Lower leg skin (tissue), 3 donors: ENCODE data around the gene NCAPG.

Experiments
- CTCF ChIP-seq, 3 donors: fragments of 450-650 bp; IDR thresholded peaks; one replicate each; pipeline ENCODE4 v1.5.1; 2016; ENCODE audit warnings: antibody characterized with exemption in 3 of 3, mild to moderate bottlenecking in 3 of 3, moderate library complexity in 2 of 3
- POLR2A ChIP-seq, 2 donors: fragments of 450-650 bp; IDR thresholded peaks; one replicate each; pipeline ENCODE4 v1.6.1; 2016 to 2017; ENCODE audit warnings: antibody characterized with exemption in 2 of 2, mild to moderate bottlenecking in 1 of 2, moderate library complexity in 1 of 2

- no peak for TF ChIP-seq CTCF (IDR thresholded peaks at IDR 0.05)
- no peak for TF ChIP-seq POLR2A (IDR thresholded peaks at IDR 0.05)
Observed at GRCh38 chr4:17765514-17766286, 45.1 kb upstream of the NCAPG start.
